ENCODE results near the gene GNB1. TPM values are rescaled to one million over a fixed set of nuclear protein-coding genes. Genes with fewer than 3 reads are reported as not detected.

Gene GNB1
- total RNA-seq, 1 experiment from 2014 or later = 339 TPM

DNA sequence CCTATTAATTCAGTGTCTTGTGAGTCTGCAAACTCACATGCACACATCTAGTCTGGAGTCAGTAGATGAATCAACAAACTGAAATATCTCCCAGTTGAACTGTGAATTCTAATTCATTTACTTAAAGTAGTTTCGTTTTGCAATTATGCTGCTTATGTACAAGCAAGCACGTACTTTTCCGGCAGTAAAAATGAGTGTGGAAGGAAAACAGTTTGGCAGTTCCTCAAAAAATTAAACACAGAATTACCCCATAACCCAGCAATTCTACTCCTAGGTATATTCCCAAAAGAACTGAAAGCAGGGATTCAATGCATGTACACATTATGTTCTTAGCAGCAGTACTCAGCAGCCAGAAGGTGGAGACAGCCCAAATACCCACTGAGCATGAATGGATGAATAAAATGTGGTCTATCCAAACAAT, 49.3 kb downstream of the GNB1 start:
- peak overlapping the region; percentile 69 for H3K27ac Mint-ChIP-seq
- DNase-seq (ENCODE audit: low spot score) (no peak), ATAC-seq (no peak)
- POLR2A ChIA-PET = no interaction called here
- H3K4me3 Mint-ChIP-seq = no peak overlapping the region
- CTCF ChIA-PET = interaction anchor here (0.6 to 0.8 kb wide), 2 partner anchors 16 to 17 kb away, joined by 3 to 4 read pairs; no protein-coding TSS in a partner anchor
- H3K4me1 Mint-ChIP-seq = peaks cover 19% of the 10 kb centered on the region
- TF ChIP-seq, protein P1, sequence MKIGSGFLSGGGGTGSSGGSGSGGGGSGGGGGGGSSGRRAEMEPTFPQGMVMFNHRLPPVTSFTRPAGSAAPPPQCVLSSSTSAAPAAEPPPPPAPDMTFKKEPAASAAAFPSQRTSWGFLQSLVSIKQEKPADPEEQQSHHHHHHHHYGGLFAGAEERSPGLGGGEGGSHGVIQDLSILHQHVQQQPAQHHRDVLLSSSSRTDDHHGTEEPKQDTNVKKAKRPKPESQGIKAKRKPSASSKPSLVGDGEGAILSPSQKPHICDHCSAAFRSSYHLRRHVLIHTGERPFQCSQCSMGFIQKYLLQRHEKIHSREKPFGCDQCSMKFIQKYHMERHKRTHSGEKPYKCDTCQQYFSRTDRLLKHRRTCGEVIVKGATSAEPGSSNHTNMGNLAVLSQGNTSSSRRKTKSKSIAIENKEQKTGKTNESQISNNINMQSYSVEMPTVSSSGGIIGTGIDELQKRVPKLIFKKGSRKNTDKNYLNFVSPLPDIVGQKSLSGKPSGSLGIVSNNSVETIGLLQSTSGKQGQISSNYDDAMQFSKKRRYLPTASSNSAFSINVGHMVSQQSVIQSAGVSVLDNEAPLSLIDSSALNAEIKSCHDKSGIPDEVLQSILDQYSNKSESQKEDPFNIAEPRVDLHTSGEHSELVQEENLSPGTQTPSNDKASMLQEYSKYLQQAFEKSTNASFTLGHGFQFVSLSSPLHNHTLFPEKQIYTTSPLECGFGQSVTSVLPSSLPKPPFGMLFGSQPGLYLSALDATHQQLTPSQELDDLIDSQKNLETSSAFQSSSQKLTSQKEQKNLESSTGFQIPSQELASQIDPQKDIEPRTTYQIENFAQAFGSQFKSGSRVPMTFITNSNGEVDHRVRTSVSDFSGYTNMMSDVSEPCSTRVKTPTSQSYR (CRISPR knock-in tag; IDR thresholded peaks at IDR 0.05) = no peak
- TF ChIP-seq CREM (CRISPR knock-in tag; IDR thresholded peaks at IDR 0.05) (no peak), MYBL2 (CRISPR knock-in tag; IDR thresholded peaks at IDR 0.05) (no peak)
- TF ChIP-seq, protein P2, sequence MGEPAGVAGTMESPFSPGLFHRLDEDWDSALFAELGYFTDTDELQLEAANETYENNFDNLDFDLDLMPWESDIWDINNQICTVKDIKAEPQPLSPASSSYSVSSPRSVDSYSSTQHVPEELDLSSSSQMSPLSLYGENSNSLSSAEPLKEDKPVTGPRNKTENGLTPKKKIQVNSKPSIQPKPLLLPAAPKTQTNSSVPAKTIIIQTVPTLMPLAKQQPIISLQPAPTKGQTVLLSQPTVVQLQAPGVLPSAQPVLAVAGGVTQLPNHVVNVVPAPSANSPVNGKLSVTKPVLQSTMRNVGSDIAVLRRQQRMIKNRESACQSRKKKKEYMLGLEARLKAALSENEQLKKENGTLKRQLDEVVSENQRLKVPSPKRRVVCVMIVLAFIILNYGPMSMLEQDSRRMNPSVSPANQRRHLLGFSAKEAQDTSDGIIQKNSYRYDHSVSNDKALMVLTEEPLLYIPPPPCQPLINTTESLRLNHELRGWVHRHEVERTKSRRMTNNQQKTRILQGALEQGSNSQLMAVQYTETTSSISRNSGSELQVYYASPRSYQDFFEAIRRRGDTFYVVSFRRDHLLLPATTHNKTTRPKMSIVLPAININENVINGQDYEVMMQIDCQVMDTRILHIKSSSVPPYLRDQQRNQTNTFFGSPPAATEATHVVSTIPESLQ (CRISPR knock-in tag; IDR thresholded peaks at IDR 0.05) = no peak
- H3K27me3 Mint-ChIP-seq (ENCODE audit: low read depth) = no peaks in the 10 kb centered on the region
- H3K9me3 Mint-ChIP-seq = no peaks in the 10 kb centered on the region
- peaks cover 21% of the 10 kb centered on the region for H3K36me3 Mint-ChIP-seq

DNA sequence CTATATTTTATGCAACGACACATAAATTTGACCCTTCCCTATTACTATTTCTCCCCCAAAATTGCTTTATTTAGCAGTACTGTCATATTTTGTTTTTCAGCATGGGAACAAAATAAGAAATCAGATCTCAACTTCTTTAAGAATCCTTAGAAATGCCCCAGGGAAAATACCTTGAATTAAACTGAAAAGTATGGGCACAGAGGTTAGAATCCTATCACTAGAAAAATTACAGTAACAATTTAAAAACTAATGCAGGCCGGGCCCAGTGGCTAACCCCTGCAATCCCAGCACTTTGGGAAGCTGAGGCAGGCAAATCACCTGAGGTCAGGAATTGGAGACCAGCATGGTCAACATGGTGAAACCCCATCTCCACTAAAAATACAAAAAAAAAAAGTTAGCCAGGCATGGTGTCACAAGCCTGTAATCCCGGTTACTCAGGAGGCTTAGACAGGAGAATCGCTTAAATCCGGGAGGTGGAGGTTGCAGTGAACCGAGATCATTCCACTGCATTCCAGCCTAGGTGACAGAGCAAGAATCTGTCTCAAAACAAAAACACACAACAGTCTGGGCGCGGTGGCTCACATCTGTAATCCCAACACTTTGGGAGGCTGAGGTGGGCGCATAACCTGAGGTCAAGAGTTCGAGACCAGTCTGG, 51.4 kb downstream of the GNB1 start:
- TF ChIP-seq CDX4 (CRISPR knock-in tag; IDR thresholded peaks at IDR 0.05; ENCODE audit: borderline replicate concordance) (no peak), GTF2I (CRISPR knock-in tag; conservative IDR thresholded peaks at IDR 0.05) (no peak), FOXK1 (CRISPR knock-in tag; IDR thresholded peaks at IDR 0.05) (no peak), CREB1 (CRISPR knock-in tag; IDR thresholded peaks at IDR 0.05) (no peak), ZNF425 (CRISPR knock-in tag; conservative IDR thresholded peaks at IDR 0.05) (no peak)
- Mint-ChIP-seq H3K4me1 (peaks cover 16% of the 10 kb centered on the region), H3K36me3 (peaks cover 25% of the 10 kb centered on the region), H3K9me3 (no peaks in the 10 kb centered on the region), H3K27ac (no peak overlapping the region), H3K27me3 (ENCODE audit: low read depth) (no peaks in the 10 kb centered on the region), H3K4me3 (no peak overlapping the region)
- CTCF ChIA-PET = no interaction called here
- POLR2A ChIA-PET = interaction anchor here (0.5 kb wide), 1 partner anchor 485 kb away, joined by 4 read pairs; no protein-coding TSS in a partner anchor
- ATAC-seq = no peak
- no peak for DNase-seq (ENCODE audit: low spot score)

DNA sequence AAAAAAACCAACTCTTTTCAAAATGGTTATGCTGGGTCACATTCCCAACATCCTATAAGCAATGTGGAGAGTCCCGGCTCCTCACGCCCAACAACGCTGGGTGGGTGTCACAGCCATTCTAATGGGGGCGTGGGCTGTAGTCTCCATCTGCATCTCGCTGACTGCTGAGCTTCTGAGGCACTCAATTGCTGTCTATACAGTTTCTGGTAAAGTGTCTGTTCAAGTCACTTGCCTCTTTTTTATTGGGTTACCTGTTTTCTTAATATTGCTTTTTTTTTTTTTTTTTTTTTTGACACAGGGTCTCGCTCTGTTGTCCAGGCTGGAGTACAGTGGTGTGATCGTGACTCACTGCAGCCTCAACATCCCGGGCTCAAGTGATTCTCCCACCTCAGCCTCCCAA, 54.8 kb downstream of the GNB1 start:
- DNase-seq (ENCODE audit: low spot score) = no peak
- Mint-ChIP-seq H3K4me1 (peaks cover 16% of the 10 kb centered on the region), H3K27me3 (ENCODE audit: low read depth) (no peaks in the 10 kb centered on the region), H3K36me3 (peaks cover 44% of the 10 kb centered on the region), H3K9me3 (no peaks in the 10 kb centered on the region), H3K4me3 (no peak overlapping the region), H3K27ac (no peak overlapping the region)
- no peak for ATAC-seq
- CTCF ChIA-PET = interaction anchor here (1.0 kb wide), 1 partner anchor 108 kb away, joined by 3 read pairs; no protein-coding TSS in a partner anchor
- POLR2A ChIA-PET = no interaction called here
- TF ChIP-seq, protein P3, sequence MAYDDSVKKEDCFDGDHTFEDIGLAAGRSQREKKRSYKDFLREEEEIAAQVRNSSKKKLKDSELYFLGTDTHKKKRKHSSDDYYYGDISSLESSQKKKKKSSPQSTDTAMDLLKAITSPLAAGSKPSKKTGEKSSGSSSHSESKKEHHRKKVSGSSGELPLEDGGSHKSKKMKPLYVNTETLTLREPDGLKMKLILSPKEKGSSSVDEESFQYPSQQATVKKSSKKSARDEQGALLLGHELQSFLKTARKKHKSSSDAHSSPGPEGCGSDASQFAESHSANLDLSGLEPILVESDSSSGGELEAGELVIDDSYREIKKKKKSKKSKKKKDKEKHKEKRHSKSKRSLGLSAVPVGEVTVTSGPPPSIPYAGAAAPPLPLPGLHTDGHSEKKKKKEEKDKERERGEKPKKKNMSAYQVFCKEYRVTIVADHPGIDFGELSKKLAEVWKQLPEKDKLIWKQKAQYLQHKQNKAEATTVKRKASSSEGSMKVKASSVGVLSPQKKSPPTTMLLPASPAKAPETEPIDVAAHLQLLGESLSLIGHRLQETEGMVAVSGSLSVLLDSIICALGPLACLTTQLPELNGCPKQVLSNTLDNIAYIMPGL (CRISPR knock-in tag; IDR thresholded peaks at IDR 0.05) = no peak
- TF ChIP-seq AR (CRISPR knock-in tag; IDR thresholded peaks at IDR 0.05) (no peak), MYBL2 (CRISPR knock-in tag; IDR thresholded peaks at IDR 0.05) (no peak), ZNF671 (CRISPR knock-in tag; IDR thresholded peaks at IDR 0.05) (no peak), SMAD3 (CRISPR knock-in tag; IDR thresholded peaks at IDR 0.05; ENCODE audit: borderline replicate concordance) (no peak), TEAD4 (CRISPR knock-in tag; IDR thresholded peaks at IDR 0.05) (no peak), ZBTB21 (CRISPR knock-in tag; IDR thresholded peaks at IDR 0.05; ENCODE audit: borderline replicate concordance) (no peak), EMX1 (CRISPR knock-in tag; IDR thresholded peaks at IDR 0.05) (no peak), TP53 (CRISPR knock-in tag; IDR thresholded peaks at IDR 0.05) (no peak)
- TF ChIP-seq, protein P4, sequence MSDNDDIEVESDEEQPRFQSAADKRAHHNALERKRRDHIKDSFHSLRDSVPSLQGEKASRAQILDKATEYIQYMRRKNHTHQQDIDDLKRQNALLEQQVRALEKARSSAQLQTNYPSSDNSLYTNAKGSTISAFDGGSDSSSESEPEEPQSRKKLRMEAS (CRISPR knock-in tag; IDR thresholded peaks at IDR 0.05) = no peak

Measured in WTC11 (cell line).